ENCODE results near the gene ATG5. TPM values are rescaled to one million over a fixed set of nuclear protein-coding genes. Genes with fewer than 3 reads are reported as not detected.

Gene ATG5
- total and polyA plus RNA-seq, 2 experiments from 2014 or later: 31.6 to 48.2 TPM

DNA sequence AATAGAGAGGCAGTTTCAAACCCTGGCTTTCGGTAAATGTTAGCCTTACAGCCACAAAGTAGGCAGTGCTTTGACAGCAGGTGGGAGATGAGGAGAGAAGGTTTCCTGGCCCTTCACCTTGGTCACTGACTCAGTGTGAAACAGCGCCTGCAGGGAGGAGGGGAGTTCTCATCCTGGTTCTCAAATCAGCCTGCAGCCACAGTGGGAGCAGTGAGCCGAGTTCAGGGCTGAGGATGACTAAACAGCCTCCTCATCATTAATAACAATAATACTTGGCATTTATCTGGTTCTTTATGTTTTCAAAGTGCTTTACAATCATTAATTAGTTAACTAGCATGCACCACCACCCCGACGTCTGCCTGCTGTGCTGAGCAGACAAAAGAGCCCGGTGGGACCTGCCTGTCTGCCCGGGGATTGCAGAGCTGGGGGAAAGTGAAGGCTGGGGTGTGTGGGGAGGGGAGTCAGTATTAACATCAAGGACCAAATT is 179.8 kb downstream of the ATG5 start:
- peaks cover 30% of the 10 kb centered on the region for H3K4me1 Mint-ChIP-seq
- Histone ChIP-seq H3F3A (replicated peaks; ENCODE audit: low read depth) (no peaks in the 10 kb centered on the region), H3K4me1 (ENCODE audit: insufficient read depth) (peaks cover 9% of the 10 kb centered on the region; the same call in 1 of the 2 replicates), H3K79me2 (replicated peaks; ENCODE audit: insufficient read depth) (no peaks in the 10 kb centered on the region), H3K27me3 (ENCODE audit: insufficient read depth) (no peaks in the 10 kb centered on the region), H3K36me3 (ENCODE audit: insufficient read depth) (no peaks in the 10 kb centered on the region), H2AFZ (peak overlapping the region; percentile 89), H3K9me2 (ENCODE audit: insufficient read depth) (no peaks in the 10 kb centered on the region), H3K27ac (ENCODE audit: low read depth) (no peak overlapping the region), H3K4me3 (no peak overlapping the region), H3K4me2 (no peak overlapping the region), H4K20me1 (replicated peaks; ENCODE audit: insufficient read depth) (no peaks in the 10 kb centered on the region)
- TF ChIP-seq EZH2 (IDR thresholded peaks at IDR 0.05; ENCODE audit: low read depth, unreplicated experiment) (no peak), JUNB (IDR thresholded peaks at IDR 0.05; ENCODE audit: unreplicated experiment) (no peak), NANOG (IDR thresholded peaks at IDR 0.05; ENCODE audit: borderline replicate concordance) (no peak), ZNF114 (CRISPR knock-in tag; IDR thresholded peaks at IDR 0.05) (no peak), CREB1 (CRISPR knock-in tag; IDR thresholded peaks at IDR 0.05; ENCODE audit: low read depth) (no peak), POLR2AphosphoS5 (IDR thresholded peaks at IDR 0.05; ENCODE audit: low read depth) (no peak), EZH2phosphoT487 (IDR thresholded peaks at IDR 0.05; ENCODE audit: unreplicated experiment) (no peak), ZNF331 (CRISPR knock-in tag; IDR thresholded peaks at IDR 0.05; ENCODE audit: low read depth) (no peak), STAT1 (IDR thresholded peaks at IDR 0.05; ENCODE audit: unreplicated experiment) (no peak)
- TF ChIP-seq, protein P1, sequence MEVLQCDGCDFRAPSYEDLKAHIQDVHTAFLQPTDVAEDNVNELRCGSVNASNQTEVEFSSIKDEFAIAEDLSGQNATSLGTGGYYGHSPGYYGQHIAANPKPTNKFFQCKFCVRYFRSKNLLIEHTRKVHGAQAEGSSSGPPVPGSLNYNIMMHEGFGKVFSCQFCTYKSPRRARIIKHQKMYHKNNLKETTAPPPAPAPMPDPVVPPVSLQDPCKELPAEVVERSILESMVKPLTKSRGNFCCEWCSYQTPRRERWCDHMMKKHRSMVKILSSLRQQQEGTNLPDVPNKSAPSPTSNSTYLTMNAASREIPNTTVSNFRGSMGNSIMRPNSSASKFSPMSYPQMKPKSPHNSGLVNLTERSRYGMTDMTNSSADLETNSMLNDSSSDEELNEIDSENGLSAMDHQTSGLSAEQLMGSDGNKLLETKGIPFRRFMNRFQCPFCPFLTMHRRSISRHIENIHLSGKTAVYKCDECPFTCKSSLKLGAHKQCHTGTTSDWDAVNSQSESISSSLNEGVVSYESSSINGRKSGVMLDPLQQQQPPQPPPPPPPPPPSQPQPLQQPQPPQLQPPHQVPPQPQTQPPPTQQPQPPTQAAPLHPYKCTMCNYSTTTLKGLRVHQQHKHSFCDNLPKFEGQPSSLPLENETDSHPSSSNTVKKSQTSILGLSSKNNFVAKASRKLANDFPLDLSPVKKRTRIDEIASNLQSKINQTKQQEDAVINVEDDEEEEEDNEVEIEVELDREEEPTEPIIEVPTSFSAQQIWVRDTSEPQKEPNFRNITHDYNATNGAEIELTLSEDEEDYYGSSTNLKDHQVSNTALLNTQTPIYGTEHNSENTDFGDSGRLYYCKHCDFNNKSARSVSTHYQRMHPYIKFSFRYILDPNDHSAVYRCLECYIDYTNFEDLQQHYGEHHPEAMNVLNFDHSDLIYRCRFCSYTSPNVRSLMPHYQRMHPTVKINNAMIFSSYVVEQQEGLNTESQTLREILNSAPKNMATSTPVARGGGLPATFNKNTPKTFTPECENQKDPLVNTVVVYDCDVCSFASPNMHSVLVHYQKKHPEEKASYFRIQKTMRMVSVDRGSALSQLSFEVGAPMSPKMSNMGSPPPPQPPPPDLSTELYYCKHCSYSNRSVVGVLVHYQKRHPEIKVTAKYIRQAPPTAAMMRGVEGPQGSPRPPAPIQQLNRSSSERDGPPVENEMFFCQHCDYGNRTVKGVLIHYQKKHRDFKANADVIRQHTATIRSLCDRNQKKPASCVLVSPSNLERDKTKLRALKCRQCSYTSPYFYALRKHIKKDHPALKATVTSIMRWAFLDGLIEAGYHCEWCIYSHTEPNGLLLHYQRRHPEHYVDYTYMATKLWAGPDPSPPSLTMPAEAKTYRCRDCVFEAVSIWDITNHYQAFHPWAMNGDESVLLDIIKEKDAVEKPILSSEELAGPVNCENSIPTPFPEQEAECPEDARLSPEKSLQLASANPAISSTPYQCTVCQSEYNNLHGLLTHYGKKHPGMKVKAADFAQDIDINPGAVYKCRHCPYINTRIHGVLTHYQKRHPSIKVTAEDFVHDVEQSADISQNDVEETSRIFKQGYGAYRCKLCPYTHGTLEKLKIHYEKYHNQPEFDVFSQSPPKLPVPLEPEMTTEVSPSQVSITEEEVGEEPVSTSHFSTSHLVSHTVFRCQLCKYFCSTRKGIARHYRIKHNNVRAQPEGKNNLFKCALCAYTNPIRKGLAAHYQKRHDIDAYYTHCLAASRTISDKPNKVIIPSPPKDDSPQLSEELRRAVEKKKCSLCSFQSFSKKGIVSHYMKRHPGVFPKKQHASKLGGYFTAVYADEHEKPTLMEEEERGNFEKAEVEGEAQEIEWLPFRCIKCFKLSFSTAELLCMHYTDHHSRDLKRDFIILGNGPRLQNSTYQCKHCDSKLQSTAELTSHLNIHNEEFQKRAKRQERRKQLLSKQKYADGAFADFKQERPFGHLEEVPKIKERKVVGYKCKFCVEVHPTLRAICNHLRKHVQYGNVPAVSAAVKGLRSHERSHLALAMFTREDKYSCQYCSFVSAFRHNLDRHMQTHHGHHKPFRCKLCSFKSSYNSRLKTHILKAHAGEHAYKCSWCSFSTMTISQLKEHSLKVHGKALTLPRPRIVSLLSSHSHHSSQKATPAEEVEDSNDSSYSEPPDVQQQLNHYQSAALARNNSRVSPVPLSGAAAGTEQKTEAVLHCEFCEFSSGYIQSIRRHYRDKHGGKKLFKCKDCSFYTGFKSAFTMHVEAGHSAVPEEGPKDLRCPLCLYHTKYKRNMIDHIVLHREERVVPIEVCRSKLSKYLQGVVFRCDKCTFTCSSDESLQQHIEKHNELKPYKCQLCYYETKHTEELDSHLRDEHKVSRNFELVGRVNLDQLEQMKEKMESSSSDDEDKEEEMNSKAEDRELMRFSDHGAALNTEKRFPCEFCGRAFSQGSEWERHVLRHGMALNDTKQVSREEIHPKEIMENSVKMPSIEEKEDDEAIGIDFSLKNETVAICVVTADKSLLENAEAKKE (CRISPR knock-in tag; IDR thresholded peaks at IDR 0.05): no peak
- TF ChIP-seq, protein P2, sequence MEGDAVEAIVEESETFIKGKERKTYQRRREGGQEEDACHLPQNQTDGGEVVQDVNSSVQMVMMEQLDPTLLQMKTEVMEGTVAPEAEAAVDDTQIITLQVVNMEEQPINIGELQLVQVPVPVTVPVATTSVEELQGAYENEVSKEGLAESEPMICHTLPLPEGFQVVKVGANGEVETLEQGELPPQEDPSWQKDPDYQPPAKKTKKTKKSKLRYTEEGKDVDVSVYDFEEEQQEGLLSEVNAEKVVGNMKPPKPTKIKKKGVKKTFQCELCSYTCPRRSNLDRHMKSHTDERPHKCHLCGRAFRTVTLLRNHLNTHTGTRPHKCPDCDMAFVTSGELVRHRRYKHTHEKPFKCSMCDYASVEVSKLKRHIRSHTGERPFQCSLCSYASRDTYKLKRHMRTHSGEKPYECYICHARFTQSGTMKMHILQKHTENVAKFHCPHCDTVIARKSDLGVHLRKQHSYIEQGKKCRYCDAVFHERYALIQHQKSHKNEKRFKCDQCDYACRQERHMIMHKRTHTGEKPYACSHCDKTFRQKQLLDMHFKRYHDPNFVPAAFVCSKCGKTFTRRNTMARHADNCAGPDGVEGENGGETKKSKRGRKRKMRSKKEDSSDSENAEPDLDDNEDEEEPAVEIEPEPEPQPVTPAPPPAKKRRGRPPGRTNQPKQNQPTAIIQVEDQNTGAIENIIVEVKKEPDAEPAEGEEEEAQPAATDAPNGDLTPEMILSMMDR (conservative IDR thresholded peaks at IDR 0.05; ENCODE audit: low read depth in 2 of 2): no peak
- TF ChIP-seq, protein P3, sequence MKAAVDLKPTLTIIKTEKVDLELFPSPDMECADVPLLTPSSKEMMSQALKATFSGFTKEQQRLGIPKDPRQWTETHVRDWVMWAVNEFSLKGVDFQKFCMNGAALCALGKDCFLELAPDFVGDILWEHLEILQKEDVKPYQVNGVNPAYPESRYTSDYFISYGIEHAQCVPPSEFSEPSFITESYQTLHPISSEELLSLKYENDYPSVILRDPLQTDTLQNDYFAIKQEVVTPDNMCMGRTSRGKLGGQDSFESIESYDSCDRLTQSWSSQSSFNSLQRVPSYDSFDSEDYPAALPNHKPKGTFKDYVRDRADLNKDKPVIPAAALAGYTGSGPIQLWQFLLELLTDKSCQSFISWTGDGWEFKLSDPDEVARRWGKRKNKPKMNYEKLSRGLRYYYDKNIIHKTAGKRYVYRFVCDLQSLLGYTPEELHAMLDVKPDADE (IDR thresholded peaks at IDR 0.05): no peak
- TF ChIP-seq, protein P4, sequence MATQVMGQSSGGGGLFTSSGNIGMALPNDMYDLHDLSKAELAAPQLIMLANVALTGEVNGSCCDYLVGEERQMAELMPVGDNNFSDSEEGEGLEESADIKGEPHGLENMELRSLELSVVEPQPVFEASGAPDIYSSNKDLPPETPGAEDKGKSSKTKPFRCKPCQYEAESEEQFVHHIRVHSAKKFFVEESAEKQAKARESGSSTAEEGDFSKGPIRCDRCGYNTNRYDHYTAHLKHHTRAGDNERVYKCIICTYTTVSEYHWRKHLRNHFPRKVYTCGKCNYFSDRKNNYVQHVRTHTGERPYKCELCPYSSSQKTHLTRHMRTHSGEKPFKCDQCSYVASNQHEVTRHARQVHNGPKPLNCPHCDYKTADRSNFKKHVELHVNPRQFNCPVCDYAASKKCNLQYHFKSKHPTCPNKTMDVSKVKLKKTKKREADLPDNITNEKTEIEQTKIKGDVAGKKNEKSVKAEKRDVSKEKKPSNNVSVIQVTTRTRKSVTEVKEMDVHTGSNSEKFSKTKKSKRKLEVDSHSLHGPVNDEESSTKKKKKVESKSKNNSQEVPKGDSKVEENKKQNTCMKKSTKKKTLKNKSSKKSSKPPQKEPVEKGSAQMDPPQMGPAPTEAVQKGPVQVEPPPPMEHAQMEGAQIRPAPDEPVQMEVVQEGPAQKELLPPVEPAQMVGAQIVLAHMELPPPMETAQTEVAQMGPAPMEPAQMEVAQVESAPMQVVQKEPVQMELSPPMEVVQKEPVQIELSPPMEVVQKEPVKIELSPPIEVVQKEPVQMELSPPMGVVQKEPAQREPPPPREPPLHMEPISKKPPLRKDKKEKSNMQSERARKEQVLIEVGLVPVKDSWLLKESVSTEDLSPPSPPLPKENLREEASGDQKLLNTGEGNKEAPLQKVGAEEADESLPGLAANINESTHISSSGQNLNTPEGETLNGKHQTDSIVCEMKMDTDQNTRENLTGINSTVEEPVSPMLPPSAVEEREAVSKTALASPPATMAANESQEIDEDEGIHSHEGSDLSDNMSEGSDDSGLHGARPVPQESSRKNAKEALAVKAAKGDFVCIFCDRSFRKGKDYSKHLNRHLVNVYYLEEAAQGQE (IDR thresholded peaks at IDR 0.05; ENCODE audit: unreplicated experiment): no peak
- no peak overlapping the region for H3K4me3 Mint-ChIP-seq
- no peaks in the 10 kb centered on the region for H3K9me3 Mint-ChIP-seq
- no peaks in the 10 kb centered on the region for H3K36me3 Mint-ChIP-seq (ENCODE audit: low read depth)
- ATAC-seq (peak; percentile 79), DNase-seq (ENCODE audit: low spot score) (no peak)
- no peak overlapping the region for H3K27ac Mint-ChIP-seq
- H3K27me3 Mint-ChIP-seq (ENCODE audit: insufficient read depth, low read depth, poor library complexity): peaks cover 2% of the 10 kb centered on the region
